GM19238 (cell line): ENCODE results near the gene PDE4B.

Experiments
- DNase-seq: peaks from one replicate; pipeline ENCODE4 v3.0.0; 2011; ENCODE audit warnings: low spot score; ENCODE audit not compliant: insufficient read length

PDE4B gene

GRCh38 chr1:66332548-66332901, 539.8 kb downstream of the PDE4B start:
- no peak for DNase-seq

GRCh38 chr1:66333466-66334199, 540.9 kb downstream of the PDE4B start:
- no peak for DNase-seq

- DNase-seq, result no peak
Measured at GRCh38 chr1:66334318-66334717, 541.6 kb downstream of the PDE4B start.

GRCh38 chr1:66335125-66335524, 542.4 kb downstream of the PDE4B start:
- DNase-seq, result no peak

GRCh38 chr1:66335859-66336640, 543.4 kb downstream of the PDE4B start:
- DNase-seq, result peak; percentile 27

GRCh38 chr1:66336641-66336990, 543.9 kb downstream of the PDE4B start:
- no peak for DNase-seq

- DNase-seq, result no peak
Measured at GRCh38 chr1:66337249-66337648, 544.6 kb downstream of the PDE4B start.

- DNase-seq, result no peak
Measured at GRCh38 chr1:66339944-66340343, 547.2 kb downstream of the PDE4B start.

GRCh38 chr1:66341446-66342089, 548.9 kb downstream of the PDE4B start:
- no peak for DNase-seq

GRCh38 chr1:66342707-66343106, 550.0 kb downstream of the PDE4B start:
- DNase-seq, result no peak

- DNase-seq, result no peak
Measured at GRCh38 chr1:66343569-66344325, 551.1 kb downstream of the PDE4B start.

- DNase-seq, result no peak
Measured at GRCh38 chr1:66346057-66346795, 553.5 kb downstream of the PDE4B start.

GRCh38 chr1:66346873-66347272, 554.2 kb downstream of the PDE4B start:
- DNase-seq, result no peak

- no peak for DNase-seq
Measured at GRCh38 chr1:66348776-66349175, 556.1 kb downstream of the PDE4B start.

- no peak for DNase-seq
Measured at GRCh38 chr1:66349242-66349641, 556.5 kb downstream of the PDE4B start.

GRCh38 chr1:66350001-66350547, 557.4 kb downstream of the PDE4B start:
- DNase-seq, result no peak

GRCh38 chr1:66351478-66351877, 558.8 kb downstream of the PDE4B start:
- no peak for DNase-seq

- DNase-seq, result no peak
Measured at GRCh38 chr1:66351913-66352312, 559.2 kb downstream of the PDE4B start.

- no peak for DNase-seq
Measured at GRCh38 chr1:66352792-66353191, 560.1 kb downstream of the PDE4B start.

GRCh38 chr1:66353257-66353656, 560.6 kb downstream of the PDE4B start:
- no peak for DNase-seq
